SW480 (cell line): ENCODE data around the gene SFXN1.
A peak's percentile ranks its signal among the peaks of the same experiment; 100 is the strongest.

ENCODE experiments used
- DNase-seq: peaks from one replicate; pipeline ENCODE4 v3.0.0-alpha.2; 2016; ENCODE audit warnings: low spot score

SFXN1 gene

GRCh38 chr5:175465282-175465681, 13.1 kb upstream of the SFXN1 start:
- DNase-seq, result no peak

- DNase-seq, result no peak
Observed at GRCh38 chr5:175466700-175467318, 11.6 kb upstream of the SFXN1 start.

GRCh38 chr5:175467983-175468690, 10.2 kb upstream of the SFXN1 start:
- DNase-seq, result no peak

- DNase-seq, result no peak
Observed at GRCh38 chr5:175468892-175469291, 9.5 kb upstream of the SFXN1 start.

GRCh38 chr5:175469916-175470315, 8.4 kb upstream of the SFXN1 start:
- DNase-seq, result no peak

- no peak for DNase-seq
Observed at GRCh38 chr5:175470781-175471180, 7.6 kb upstream of the SFXN1 start.

GRCh38 chr5:175471196-175471595, 7.2 kb upstream of the SFXN1 start:
- no peak for DNase-seq

- DNase-seq, result no peak
Observed at GRCh38 chr5:175471628-175472027, 6.7 kb upstream of the SFXN1 start.

GRCh38 chr5:175472378-175472777, 6.0 kb upstream of the SFXN1 start:
- DNase-seq, result no peak

GRCh38 chr5:175475248-175475647, 3.1 kb upstream of the SFXN1 start:
- DNase-seq, result no peak

- DNase-seq, result no peak
Observed at GRCh38 chr5:175477440-175477839, 920 bp upstream of the SFXN1 start.

GRCh38 chr5:175478008-175478383, 364 bp upstream of the SFXN1 start:
- no peak for DNase-seq

- peak; percentile 4 for DNase-seq
Observed at GRCh38 chr5:175479125-175479881, 943 bp downstream of the SFXN1 start.

- DNase-seq, result no peak
Observed at GRCh38 chr5:175483337-175483736, 5.0 kb downstream of the SFXN1 start.

- DNase-seq, result no peak
Observed at GRCh38 chr5:175484322-175484721, 6.0 kb downstream of the SFXN1 start.

- no peak for DNase-seq
Observed at GRCh38 chr5:175484829-175485228, 6.5 kb downstream of the SFXN1 start.

- no peak for DNase-seq
Observed at GRCh38 chr5:175485631-175486030, 7.3 kb downstream of the SFXN1 start.

GRCh38 chr5:175487514-175488222, 9.3 kb downstream of the SFXN1 start:
- DNase-seq, result no peak

GRCh38 chr5:175489693-175490443, 11.5 kb downstream of the SFXN1 start:
- no peak for DNase-seq

GRCh38 chr5:175491223-175491622, 12.9 kb downstream of the SFXN1 start:
- DNase-seq, result no peak

GRCh38 chr5:175493260-175493659, 14.9 kb downstream of the SFXN1 start:
- DNase-seq, result no peak

GRCh38 chr5:175493726-175494125, 15.4 kb downstream of the SFXN1 start:
- DNase-seq, result no peak
